Testis (tissue), 2 donors: ENCODE measurements around the gene TIMM13.

ENCODE experiments used
- POLR2A ChIP-seq: fragments of 450-650 bp; IDR thresholded peaks from one replicate; pipeline ENCODE4 v1.6.1; 2017; ENCODE audit warnings: antibody characterized with exemption, mild to moderate bottlenecking, moderate library complexity
- TF ChIP-seq, protein P1 (sequence below), 3 experiments: fragments of 450-650 bp in 2 of 3; fragments of 200-600 bp in 1 of 3; sonication (generic) in 1 of 3; IDR thresholded peaks; one replicate each; pipeline ENCODE4 v1.5.1; 2016 to 2019; ENCODE audit warnings: antibody characterized with exemption in 3 of 3, mild to moderate bottlenecking in 2 of 3, moderate library complexity in 1 of 3

DNA sequence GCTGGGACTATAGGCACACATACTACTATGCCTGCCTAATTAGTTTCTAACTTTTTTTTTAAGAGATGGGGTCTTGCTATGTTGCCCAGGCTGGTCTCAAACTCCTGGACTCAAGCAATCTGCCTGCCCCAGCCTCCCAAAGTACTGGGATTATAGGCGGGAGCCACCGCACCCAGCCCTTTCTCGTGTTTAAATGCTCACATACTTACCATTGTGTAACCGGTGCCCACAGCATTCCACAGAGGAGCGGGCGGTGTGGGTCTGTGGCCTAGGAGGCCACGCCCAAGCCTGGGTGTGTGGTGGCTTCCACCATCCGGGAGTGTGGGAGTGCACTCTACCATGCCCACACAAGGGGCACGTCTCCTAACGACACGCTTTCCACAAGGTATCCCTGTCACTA is 21.6 kb upstream of the TIMM13 start:
- TF ChIP-seq, protein P1, sequence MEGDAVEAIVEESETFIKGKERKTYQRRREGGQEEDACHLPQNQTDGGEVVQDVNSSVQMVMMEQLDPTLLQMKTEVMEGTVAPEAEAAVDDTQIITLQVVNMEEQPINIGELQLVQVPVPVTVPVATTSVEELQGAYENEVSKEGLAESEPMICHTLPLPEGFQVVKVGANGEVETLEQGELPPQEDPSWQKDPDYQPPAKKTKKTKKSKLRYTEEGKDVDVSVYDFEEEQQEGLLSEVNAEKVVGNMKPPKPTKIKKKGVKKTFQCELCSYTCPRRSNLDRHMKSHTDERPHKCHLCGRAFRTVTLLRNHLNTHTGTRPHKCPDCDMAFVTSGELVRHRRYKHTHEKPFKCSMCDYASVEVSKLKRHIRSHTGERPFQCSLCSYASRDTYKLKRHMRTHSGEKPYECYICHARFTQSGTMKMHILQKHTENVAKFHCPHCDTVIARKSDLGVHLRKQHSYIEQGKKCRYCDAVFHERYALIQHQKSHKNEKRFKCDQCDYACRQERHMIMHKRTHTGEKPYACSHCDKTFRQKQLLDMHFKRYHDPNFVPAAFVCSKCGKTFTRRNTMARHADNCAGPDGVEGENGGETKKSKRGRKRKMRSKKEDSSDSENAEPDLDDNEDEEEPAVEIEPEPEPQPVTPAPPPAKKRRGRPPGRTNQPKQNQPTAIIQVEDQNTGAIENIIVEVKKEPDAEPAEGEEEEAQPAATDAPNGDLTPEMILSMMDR (IDR thresholded peaks at IDR 0.05): no peak
- TF ChIP-seq POLR2A: no peak
